PFSK-1 (cell line): Measurements from ENCODE around the gene SUPT3H.

ENCODE experiments used
- FOXP2 ChIP-seq: optimal IDR thresholded peaks from 2 replicates; pipeline ENCODE3; 2011; ENCODE audit warnings: borderline replicate concordance, control low read depth, inconsistent platforms; ENCODE audit not compliant: insufficient read depth; ENCODE audit errors: extremely low read length, extremely low read depth
- POLR2AphosphoS5 ChIP-seq: IDR thresholded peaks from 2 replicates; pipeline ENCODE4 v1.6.1; 2012; ENCODE audit warnings: low read depth, mild to moderate bottlenecking, control low read depth, low read length, moderate library complexity
- SIN3A ChIP-seq: IDR thresholded peaks from 2 replicates; pipeline ENCODE4 v1.6.1; 2012; ENCODE audit warnings: mild to moderate bottlenecking, low read length, moderate library complexity, borderline replicate concordance; ENCODE audit not compliant: insufficient read depth
- TAF1 ChIP-seq: IDR thresholded peaks from 2 replicates; pipeline ENCODE4 v1.6.1; 2012; ENCODE audit warnings: low read length, control low read depth, borderline replicate concordance; ENCODE audit not compliant: insufficient read depth
- TF ChIP-seq, protein P1 (sequence below), 2 experiments: IDR thresholded peaks; 2 replicates each; pipeline versions ENCODE4 v1.6.1 to v1.8.0; 2011 to 2012; ENCODE audit warnings: low read depth in 2 of 2, low read length in 2 of 2, control low read depth in 1 of 2, inconsistent platforms in 1 of 2, mild to moderate bottlenecking in 1 of 2, moderate library complexity in 1 of 2; ENCODE audit not compliant: insufficient read depth in 1 of 2

DNA sequence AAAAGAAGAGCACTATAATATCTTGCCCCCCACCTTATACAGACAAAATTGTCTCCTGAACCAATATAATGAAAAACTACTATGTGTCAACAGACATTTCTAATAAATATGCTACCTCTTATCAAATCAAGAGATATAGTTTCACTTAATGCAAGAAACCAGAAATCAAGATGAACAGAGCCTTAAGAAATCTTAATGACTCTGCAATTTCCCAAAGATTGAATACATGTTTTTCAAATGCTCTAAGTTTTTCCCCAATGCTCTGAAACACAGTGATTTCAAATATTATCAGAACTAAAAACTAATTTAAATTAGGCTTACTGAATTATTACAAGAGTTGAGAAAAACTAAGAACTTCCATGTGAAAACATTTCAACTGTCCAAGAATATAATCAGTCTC is 13.3 kb downstream of the SUPT3H start:
- TF ChIP-seq POLR2AphosphoS5 (no peak), TAF1 (no peak), SIN3A (no peak), FOXP2 (no peak)
- TF ChIP-seq, protein P1, sequence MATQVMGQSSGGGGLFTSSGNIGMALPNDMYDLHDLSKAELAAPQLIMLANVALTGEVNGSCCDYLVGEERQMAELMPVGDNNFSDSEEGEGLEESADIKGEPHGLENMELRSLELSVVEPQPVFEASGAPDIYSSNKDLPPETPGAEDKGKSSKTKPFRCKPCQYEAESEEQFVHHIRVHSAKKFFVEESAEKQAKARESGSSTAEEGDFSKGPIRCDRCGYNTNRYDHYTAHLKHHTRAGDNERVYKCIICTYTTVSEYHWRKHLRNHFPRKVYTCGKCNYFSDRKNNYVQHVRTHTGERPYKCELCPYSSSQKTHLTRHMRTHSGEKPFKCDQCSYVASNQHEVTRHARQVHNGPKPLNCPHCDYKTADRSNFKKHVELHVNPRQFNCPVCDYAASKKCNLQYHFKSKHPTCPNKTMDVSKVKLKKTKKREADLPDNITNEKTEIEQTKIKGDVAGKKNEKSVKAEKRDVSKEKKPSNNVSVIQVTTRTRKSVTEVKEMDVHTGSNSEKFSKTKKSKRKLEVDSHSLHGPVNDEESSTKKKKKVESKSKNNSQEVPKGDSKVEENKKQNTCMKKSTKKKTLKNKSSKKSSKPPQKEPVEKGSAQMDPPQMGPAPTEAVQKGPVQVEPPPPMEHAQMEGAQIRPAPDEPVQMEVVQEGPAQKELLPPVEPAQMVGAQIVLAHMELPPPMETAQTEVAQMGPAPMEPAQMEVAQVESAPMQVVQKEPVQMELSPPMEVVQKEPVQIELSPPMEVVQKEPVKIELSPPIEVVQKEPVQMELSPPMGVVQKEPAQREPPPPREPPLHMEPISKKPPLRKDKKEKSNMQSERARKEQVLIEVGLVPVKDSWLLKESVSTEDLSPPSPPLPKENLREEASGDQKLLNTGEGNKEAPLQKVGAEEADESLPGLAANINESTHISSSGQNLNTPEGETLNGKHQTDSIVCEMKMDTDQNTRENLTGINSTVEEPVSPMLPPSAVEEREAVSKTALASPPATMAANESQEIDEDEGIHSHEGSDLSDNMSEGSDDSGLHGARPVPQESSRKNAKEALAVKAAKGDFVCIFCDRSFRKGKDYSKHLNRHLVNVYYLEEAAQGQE (IDR thresholded peaks at IDR 0.05; ENCODE audit: insufficient read depth in 1 of 2, low read depth in 2 of 2, low read length in 2 of 2), result no peak
